Stomach (tissue), 9 donors: Measurements from ENCODE around the gene POU3F3. TPM values are rescaled to one million over a fixed set of nuclear protein-coding genes. Genes with fewer than 3 reads are reported as not detected.

ENCODE experiments used
- DNase-seq, 2 donors: peaks; one replicate each; pipeline versions ENCODE4 v3.0.0 to v3.0.0-alpha.2; 2013 to 2019
- H3K27ac ChIP-seq, 5 donors: fragments of 200-600 bp in 4 of 5; sonication (generic) in 4 of 5; one replicate each; pipeline ENCODE4 v1.5.1; 2013 to 2019; ENCODE audit warnings: mild to moderate bottlenecking in 1 of 5, moderate library complexity in 1 of 5
- H3K27me3 ChIP-seq, 3 donors: fragments of 200-600 bp; sonication (generic); one replicate each; pipeline ENCODE4 v1.5.1; 2017 to 2019; ENCODE audit warnings: mixed run types in 1 of 3
- H3K36me3 ChIP-seq, 4 donors: fragments of 200-600 bp; sonication (generic); 1 replicate in 3 of 4; 2 replicates in 1 of 4; pipeline ENCODE4 v1.5.1; 2016 to 2019
- H3K4me1 ChIP-seq, 4 donors: fragments of 200-600 bp; sonication (generic); one replicate each; pipeline ENCODE4 v1.5.1; 2016 to 2019
- H3K4me3 ChIP-seq, 4 donors: fragments of 200-600 bp; sonication (generic) in 3 of 4; one replicate each; pipeline ENCODE4 v1.5.1; 2016 to 2019; ENCODE audit warnings: mild to moderate bottlenecking in 1 of 4
- H3K9me3 ChIP-seq, 4 donors: fragments of 200-600 bp; sonication (generic); one replicate each; pipeline ENCODE4 v1.5.1; 2016 to 2019
- EP300 ChIP-seq: sonication (generic); formaldehyde crosslinking; IDR thresholded peaks from one replicate; pipeline ENCODE4 v1.6.1; 2017; ENCODE audit warnings: antibody characterized with exemption
- POLR2A ChIP-seq, 4 donors: fragments of 450-650 bp; IDR thresholded peaks; one replicate each; pipeline ENCODE4 v1.6.1; 2016; ENCODE audit warnings: antibody characterized with exemption in 4 of 4, control low read depth in 2 of 4, mild to moderate bottlenecking in 1 of 4, moderate library complexity in 1 of 4
- POLR2AphosphoS5 ChIP-seq, 3 donors: sonication (generic); formaldehyde crosslinking; IDR thresholded peaks; one replicate each; pipeline ENCODE4 v1.6.1; 2016; ENCODE audit warnings: antibody characterized with exemption in 3 of 3
- WGBS, 5 donors: extraction: QIAGEN DNeasy Blood & Tissue Kit in 3 of 5; methylation state at CpG; one replicate each; pipeline versions ENCODE4 v1.1.5 to v1.1.7; 2013 to 2018; 5-methylcytosine and 5-hydroxymethylcytosine counted together
- intact Hi-C: fragments of 100-400 bp; cut with DNase I; formaldehyde crosslinking; loops from one replicate; pipeline ENCODE4 v1.15.1; 2023; ENCODE audit warnings: low total_unique reads
- polyA plus RNA-seq, 3 donors: library from polyadenylated mRNA; stranded (reverse); fragments of 200-250 nt; gene quantifications; one replicate each; pipeline ENCODE4 v1.2.3, GENCODE V29; 2013
- total RNA-seq, 5 donors: library from RNA; depleted of rRNA; stranded (reverse); fragments of >200 nt; gene quantifications; one replicate each; pipeline versions ENCODE4 v1.1.0 to v1.2.3, GENCODE V29; 2014 to 2016
- TF ChIP-seq, protein P1 (sequence below), 7 experiments: fragments of 450-650 bp in 4 of 7; fragments of 200-600 bp in 3 of 7; sonication (generic) in 3 of 7; IDR thresholded peaks; one replicate each; pipeline ENCODE4 v1.5.1; 2016 to 2019; ENCODE audit warnings: antibody characterized with exemption in 7 of 7, control low read depth in 2 of 7, mild to moderate bottlenecking in 1 of 7
- donor health status: healthy with polysubstance abuse.
- donor health status: Bipolar disorder and iron deficiency.
- donor health status: healthy.

The POU3F3 gene
- total and polyA plus RNA-seq, 8 donors = 0.37 to 0.93 TPM; not detected in 6

DNA sequence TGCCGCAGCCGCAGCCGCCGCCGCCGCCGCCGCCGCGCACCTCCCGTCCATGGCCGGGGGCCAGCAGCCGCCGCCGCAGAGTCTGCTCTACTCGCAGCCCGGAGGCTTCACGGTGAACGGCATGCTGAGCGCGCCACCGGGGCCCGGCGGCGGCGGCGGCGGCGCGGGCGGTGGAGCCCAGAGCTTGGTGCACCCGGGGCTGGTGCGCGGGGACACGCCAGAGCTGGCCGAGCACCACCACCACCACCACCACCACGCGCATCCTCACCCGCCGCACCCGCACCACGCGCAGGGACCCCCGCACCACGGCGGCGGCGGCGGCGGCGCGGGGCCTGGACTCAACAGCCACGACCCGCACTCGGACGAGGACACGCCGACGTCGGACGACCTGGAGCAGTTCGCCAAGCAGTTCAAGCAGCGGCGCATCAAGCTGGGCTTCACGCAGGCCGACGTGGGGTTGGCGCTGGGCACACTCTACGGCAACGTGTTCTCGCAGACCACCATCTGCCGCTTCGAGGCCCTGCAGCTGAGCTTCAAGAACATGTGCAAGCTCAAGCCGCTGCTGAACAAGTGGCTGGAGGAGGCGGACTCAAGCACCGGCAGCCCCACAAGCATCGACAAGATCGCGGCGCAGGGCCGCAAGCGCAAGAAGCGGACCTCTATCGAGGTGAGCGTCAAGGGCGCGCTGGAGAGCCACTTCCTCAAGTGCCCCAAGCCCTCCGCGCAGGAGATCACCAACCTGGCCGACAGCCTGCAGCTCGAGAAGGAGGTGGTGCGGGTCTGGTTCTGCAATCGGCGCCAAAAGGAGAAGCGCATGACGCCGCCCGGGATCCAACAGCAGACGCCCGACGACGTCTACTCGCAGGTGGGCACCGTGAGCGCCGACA, 2.4 kb downstream of the POU3F3 start:
- peaks cover 0 to 26% (median 1%) of the 10 kb centered on the region in 4 donors for H3K9me3 ChIP-seq
- H3K4me1 ChIP-seq = peaks cover 29 to 58% (median 53%) of the 10 kb centered on the region in 4 donors
- H3K27ac ChIP-seq = no peak overlapping the region
- 0 to 11% (median 6%) methylated on average over 1 to 106 of the region's 106 CpGs for WGBS, 5 donors
- no peaks in the 10 kb centered on the region for H3K36me3 ChIP-seq
- H3K27me3 ChIP-seq = peaks cover 46 to 99% (median 83%) of the 10 kb centered on the region in 3 donors
- peak overlapping the region in 2 of 4 donors; percentile 37 to 43 for H3K4me3 ChIP-seq
- no peak for TF ChIP-seq EP300
- TF ChIP-seq, protein P1, sequence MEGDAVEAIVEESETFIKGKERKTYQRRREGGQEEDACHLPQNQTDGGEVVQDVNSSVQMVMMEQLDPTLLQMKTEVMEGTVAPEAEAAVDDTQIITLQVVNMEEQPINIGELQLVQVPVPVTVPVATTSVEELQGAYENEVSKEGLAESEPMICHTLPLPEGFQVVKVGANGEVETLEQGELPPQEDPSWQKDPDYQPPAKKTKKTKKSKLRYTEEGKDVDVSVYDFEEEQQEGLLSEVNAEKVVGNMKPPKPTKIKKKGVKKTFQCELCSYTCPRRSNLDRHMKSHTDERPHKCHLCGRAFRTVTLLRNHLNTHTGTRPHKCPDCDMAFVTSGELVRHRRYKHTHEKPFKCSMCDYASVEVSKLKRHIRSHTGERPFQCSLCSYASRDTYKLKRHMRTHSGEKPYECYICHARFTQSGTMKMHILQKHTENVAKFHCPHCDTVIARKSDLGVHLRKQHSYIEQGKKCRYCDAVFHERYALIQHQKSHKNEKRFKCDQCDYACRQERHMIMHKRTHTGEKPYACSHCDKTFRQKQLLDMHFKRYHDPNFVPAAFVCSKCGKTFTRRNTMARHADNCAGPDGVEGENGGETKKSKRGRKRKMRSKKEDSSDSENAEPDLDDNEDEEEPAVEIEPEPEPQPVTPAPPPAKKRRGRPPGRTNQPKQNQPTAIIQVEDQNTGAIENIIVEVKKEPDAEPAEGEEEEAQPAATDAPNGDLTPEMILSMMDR (IDR thresholded peaks at IDR 0.05) = no peak
- TF ChIP-seq POLR2AphosphoS5 (IDR thresholded peaks at IDR 0.05) = no peak
- TF ChIP-seq POLR2A (IDR thresholded peaks at IDR 0.05) = no peak
- intact Hi-C loops = no loop called here
- DNase-seq = peak in 1 of 2 donors; percentile 39

DNA sequence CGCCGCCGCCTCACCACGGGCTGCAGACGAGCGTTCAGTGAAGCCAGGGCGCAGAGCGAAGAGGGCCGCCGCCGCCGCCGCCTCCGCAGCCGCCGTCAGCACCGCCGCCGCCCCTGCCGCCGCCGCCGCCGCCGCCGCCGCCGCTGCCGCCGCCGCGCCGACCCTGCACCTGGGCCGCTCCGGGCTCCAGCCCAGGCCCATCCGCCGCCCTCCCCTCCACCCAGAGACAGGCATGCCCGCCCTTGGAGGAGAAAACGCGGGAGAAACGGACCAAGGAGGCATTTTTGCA, 3.0 kb downstream of the POU3F3 start:
- TF ChIP-seq POLR2AphosphoS5 (IDR thresholded peaks at IDR 0.05) (no peak), POLR2A (IDR thresholded peaks at IDR 0.05) (no peak), EP300 (no peak)
- TF ChIP-seq, protein P1 (IDR thresholded peaks at IDR 0.05) = no peak
- no peak overlapping the region for H3K27ac ChIP-seq
- H3K4me1 ChIP-seq = peaks cover 26 to 56% (median 49%) of the 10 kb centered on the region in 4 donors
- no peak for DNase-seq
- peak overlapping the region in 2 of 4 donors; percentile 37 to 43 for H3K4me3 ChIP-seq
- WGBS, 5 donors = 1 to 7% (median 3%) methylated on average over 8 to 41 of the region's 41 CpGs
- H3K36me3 ChIP-seq = no peaks in the 10 kb centered on the region
- peaks cover 0 to 26% (median 1%) of the 10 kb centered on the region in 4 donors for H3K9me3 ChIP-seq
- intact Hi-C loops = no loop called here
- peaks cover 46 to 99% (median 83%) of the 10 kb centered on the region in 3 donors for H3K27me3 ChIP-seq

DNA sequence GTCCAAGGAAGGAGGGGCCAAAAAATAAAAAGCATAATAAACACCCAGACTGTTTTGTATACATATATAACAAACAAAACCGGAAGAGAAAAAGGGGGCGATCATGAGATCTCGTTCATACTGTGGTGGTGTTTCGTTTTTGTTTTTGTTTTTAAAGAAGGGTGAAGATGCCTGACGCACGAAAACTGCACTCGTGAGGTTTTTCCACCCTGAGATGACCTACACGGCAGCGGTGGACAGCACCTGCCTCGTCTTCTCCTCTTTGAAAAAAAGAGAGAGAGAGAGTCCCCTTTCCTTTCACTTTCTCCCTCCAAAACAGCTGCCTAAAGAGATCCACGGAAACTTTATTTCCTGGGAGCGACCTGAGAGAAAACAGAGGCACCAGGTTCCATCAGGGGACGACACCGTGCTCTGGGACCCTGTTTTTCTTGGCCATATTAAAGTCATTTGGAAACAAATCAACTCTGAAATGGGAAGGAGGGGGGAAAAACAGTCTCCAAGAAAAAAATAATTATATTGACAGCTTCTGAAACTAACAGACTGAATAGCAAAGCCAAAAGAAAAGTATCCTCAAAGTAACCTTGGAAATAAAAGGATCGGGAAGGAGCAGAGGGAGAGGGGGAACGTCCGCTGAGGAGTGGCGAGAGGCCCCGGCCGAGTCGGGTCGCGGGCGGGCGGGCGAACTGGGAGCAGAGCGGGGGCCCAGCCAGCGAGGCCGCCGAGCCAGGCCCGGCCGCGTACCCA, 3.5 kb downstream of the POU3F3 start:
- 7 to 15% (median 14%) methylated on average over 33 of the region's 33 CpGs for WGBS, 5 donors
- Histone ChIP-seq H3K27ac (no peak overlapping the region), H3K4me3 (peak overlapping the region in 3 of 4 donors; percentile 0 to 43 (median 37)), H3K4me1 (peaks cover 20 to 56% (median 47%) of the 10 kb centered on the region in 4 donors), H3K9me3 (peaks cover 0 to 26% (median 1%) of the 10 kb centered on the region in 4 donors), H3K27me3 (peaks cover 51 to 99% (median 83%) of the 10 kb centered on the region in 3 donors), H3K36me3 (no peaks in the 10 kb centered on the region)
- intact Hi-C loops = no loop called here
- DNase-seq = peak in 1 of 2 donors; percentile 20
- TF ChIP-seq, protein P1 (IDR thresholded peaks at IDR 0.05) = no peak
- TF ChIP-seq POLR2AphosphoS5 (IDR thresholded peaks at IDR 0.05) = no peak
- TF ChIP-seq EP300 = no peak
- TF ChIP-seq POLR2A (IDR thresholded peaks at IDR 0.05) = no peak
